ENCODE measurements around the gene WWP2.
"Not testable (repeated sequence)": the region's sequence is repeated elsewhere in the genome, so short reads cannot be mapped to it uniquely, and the experiment has no call there.

Gene WWP2

GRCh38 chr16:69761983-69762813, at the start of gene WWP2:
Gene WWP2, plus strand, starts transcription at chr16:69762332. Its CDS starts 24,679 bp downstream, at chr16:69787011.
- peak; percentile 81 for DNase-seq

DNA sequence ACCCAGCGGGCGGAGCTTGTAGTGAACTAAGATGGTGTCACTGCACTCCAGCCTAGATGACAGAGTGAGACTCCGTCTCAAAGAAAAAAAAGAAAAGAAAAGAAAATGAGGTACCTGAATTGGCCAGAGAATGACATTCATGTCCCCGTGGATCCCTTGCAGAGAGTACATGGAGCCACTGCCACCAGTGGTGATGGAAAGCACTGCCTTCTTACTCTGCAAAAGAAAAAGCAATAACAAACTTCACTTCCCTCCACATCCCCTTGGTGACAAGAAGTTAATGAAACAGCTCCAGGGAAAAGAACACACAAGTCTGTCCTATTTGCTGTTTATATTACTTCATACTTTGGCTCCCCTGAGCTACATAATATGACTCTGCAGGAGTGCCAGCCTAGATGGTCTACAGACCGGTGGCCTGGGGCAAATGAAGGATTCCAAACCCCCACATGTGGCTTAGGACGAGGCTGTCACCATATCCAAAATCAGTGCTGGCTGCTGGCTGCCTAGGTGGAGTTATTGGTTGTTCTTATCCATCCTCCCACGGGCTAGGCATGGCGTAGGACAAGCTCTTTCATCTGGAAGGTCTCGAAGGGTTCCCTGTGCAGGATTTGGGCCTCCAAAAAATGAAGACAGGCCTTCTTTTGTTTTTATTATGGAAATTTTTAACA, 49.1 kb upstream of the WWP2 start:
- no peak for DNase-seq

- DNase-seq: no peak
These were observed 45.1 kb upstream of the WWP2 start for GRCh38 chr16:69717066-69717465.

DNA sequence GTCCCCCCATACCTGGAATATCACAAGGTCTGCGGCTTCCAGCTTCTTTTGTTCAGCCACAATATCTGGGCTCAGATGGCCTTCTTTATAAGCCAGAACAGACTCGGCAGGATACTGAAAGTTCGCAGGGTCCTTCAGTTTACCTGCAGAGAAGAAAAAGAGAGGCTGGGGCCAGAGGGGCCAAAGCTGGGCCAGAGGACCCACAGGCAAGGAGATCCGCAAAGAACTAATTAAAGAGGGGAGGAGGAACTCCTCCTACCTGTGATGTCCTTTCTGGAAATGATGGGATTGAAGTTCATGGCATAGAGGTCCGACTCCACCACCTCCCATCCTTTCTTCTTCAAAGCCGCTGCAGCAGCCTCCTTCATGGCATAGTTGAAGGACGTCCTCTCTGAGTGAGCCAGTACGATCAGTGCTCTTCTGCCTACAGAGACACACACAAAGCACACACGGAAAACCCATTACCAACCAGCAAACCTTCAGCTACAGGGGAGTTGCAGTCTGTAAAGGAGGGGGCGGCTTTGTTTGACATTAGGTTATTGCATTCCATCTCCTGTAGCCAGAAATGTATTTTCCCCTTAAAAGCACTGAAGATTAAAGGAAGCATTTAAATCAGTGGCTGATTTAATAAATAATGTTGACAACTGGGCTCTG, 43.9 kb upstream of the WWP2 start:
- DNase-seq: no peak

GRCh38 chr16:69720822-69721430, 41.2 kb upstream of the WWP2 start:
- DNase-seq: no peak

- DNase-seq: no peak
These were observed 40.6 kb upstream of the WWP2 start for GRCh38 chr16:69721441-69721957.

- DNase-seq: no peak
These were observed 37.7 kb upstream of the WWP2 start for GRCh38 chr16:69724414-69724873.

DNA sequence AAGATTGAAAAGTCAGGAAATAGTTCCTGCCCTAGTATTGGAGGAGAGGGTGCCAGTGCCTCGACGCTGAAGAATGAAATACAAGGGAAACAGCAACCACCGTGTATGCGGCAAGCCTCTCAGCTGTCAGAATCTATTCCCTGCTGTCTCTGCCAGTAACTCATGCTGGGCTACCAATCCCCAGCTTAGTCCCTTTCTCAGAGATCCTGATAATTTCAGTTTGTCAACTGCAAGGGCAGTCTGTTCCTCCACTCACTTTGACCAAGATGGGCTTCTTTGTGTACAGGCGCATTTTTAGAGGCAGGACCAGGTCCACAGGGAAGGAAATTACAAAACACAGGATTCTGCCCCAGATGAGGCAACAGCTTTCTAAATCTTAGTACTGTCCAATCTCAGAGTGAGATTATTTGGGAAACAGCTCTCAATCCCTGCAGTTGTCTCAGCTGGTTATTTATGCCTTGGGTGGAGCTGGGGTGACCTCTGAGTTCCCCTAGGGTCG, 37.1 kb upstream of the WWP2 start:
- DNase-seq: no peak

DNA sequence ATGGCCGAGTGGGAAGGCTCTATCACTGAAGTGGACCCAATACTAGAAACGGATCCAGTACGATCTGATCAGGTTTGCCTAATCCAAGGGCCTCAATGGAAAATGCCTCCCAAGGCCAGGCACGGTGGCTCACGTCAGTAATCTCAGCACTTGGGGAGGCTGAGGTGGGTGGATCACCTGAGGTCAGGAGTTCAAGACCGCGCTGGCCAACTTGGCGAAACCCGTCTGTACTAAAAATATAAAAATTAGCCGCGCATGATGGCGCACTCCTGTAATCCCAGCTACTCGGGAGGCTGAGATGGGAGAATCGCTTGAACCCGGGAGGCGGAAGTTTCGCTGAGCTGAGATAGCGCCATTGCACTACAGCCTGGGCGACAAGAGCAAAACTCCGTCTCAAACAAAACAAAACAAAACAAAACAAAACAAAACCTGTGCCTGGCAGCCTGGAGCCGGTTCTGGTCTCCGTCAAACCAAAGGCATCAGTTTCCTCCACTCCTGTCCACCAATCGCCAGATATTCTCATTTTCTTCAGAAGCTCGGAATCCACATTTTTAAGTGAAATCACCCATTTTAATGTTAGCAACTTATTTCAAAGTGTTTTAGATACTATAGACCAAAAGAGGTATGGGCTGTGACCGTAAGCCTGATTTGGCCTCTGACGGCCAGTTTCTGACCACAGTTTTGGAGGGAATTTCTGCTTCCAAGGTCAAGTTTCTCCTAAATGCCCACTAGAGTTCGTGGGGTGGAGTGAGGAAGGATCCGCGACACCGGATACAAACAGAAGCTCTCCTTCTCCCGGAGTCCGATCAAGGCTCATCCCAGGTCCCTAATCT, 36.4 kb upstream of the WWP2 start:
- DNase-seq: no peak

GRCh38 chr16:69726313-69727060, 35.6 kb upstream of the WWP2 start, which contains the start of gene NQO1:
Gene NQO1, minus strand, starts transcription at chr16:69726560. Its CDS starts 121 bp downstream, at chr16:69726439.
- peak; percentile 95 for DNase-seq

DNA sequence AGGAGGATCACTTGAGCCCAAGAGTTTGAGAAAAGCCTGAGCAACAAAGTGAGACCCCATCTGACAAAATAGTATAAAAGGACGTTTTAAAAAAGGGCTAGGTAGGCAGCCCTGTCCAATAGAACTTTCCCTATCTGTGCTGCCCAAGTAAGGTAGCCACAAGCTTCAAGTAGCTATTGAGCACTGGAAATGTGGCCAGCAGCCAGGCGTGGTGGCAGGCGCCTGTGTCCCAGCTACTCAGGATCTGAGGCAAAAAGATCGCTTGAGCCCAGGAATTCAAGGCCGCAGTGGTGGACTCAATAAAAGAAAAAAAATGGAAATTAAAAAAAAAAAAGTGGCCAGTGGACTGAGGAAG, 34.2 kb upstream of the WWP2 start:
- no peak for DNase-seq

DNA sequence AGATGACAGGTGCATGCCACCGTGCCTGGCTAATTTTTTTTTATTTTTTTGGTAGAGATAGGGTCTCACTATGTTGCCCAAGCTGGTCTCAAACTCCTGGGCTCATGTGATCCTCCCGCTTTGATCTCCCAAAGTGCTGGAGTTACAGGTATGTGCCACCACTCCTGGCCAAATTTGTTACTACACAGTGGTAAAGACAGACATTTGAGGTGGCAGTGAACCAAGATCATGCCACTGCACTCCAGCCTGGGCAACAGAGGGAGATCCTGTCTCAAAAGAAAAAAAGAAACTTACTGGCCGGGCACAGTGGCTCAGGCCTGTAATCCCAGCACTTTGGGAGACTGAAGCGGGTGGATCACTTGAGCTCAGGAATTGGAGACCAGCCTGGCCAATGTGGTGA, 33.1 kb upstream of the WWP2 start:
- not testable (repeated sequence) for DNase-seq

DNA sequence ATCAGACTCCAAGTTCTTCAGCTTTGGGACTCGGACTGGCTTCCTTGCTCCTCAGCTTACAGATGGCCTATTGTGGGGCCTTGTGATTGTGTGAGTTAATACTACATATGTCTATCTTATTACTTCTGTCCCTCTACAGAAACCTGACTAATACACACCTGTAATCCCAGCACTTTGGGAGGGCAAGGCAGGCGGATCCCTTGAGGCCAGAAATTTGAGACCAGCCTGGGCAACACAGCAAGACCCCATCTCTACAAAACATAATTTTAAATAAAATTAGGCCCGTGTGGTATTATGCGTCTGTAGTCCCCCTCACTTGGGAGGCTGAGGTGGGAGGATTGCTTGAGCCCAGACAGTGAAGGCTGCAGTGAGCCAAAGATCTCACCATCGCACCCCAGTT, 30.9 kb upstream of the WWP2 start:
- DNase-seq: not testable (repeated sequence)

DNA sequence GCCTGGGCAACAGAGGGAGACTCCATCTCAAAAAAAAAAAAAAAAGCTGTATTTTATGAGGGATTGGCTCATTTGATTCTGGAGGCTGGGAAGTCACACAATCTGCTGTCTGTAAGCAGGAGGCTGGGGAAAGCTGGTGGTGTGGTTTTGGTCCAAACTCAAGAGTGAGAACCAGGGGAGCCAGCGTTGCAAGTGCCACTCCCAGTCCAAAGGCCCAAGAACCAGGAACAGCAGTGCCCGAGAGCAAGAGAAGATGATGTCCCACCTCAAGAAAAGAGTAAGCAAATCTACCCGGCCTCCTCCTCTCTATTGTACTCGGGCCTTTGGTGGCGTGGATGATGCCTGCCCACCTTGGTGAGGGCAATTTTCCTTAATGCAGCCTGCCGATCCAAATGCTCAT, 30.0 kb upstream of the WWP2 start:
- no peak for DNase-seq

DNA sequence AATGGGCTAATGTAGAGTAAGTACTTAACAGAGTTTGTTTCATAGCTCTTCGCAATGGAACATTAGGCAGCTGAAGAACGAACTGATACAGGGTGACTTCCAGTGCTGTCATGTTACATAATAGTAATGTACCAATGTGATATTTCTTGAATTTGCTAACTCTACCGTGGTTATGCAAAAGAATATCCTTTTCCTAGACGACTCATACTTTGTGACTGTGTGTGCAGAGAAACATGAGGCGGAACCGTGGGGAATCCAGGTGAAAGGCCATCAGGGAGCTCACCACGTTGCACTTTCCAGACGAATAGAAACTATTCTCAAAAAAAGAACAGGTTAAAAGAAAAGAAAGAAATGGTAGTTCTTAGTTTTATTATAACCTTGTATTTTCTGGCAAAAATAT, 20.6 kb upstream of the WWP2 start:
- DNase-seq: no peak

GRCh38 chr16:69741951-69742904, 19.9 kb upstream of the WWP2 start:
- DNase-seq: no peak

DNA sequence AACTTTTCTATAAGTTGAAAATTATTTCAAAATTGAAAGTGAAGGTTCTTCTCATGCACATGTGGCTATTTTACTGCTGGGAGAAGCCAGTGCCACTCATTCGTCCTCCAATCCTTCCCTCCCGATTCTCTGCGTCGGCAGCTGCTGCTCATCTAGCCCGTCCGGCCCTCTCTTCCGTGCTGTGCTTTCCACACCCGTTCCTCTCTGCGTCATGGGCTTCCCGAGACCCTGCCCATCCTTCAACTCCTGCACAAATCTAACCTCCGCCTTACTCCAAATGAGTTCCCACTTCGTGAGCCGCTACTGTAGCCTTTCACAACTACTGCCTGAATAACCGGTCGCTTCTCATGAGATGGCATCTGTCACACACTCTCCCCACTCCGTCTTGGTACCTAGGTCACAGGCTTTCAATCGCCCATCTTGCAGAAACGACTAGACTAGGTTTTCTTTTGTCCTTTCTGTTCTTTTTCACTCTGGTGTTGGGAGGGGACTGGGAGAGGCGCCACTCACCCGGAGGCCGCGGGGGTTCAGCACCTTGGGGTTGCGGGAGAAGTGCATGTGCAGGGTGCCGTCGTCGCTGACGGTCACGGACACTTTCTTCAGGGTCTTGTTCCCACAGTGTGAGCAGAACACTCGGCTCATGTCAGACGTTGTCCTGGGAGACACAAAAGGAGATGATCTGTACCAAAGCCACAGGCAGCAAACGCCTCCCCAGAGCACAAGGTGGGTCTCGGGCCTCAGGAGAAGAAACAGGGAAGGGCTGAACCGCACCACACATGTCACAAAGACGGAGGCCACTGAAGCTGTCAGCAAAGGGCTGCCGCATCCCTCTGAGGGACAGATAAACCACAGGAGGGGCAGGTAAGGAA, 17.5 kb upstream of the WWP2 start:
- no peak for DNase-seq

DNA sequence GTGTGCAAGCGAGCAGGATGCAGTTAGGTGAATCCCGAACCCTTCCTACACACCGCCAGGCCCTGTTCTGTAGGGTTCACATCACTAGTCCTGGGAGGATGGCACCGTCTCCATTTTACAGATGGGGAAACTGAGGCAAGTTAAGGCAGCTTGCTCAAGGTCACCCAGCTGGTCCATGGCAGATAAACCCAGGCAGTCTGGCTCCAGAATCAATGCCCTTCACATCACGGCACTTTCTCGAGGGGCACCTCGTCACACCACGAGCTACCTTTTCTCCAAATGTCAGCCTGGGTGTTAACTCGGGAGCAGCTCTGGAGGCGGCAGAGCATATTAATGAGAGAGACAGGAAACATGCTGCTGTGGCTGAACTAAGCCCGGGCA, 16.9 kb upstream of the WWP2 start:
- no peak for DNase-seq

DNA sequence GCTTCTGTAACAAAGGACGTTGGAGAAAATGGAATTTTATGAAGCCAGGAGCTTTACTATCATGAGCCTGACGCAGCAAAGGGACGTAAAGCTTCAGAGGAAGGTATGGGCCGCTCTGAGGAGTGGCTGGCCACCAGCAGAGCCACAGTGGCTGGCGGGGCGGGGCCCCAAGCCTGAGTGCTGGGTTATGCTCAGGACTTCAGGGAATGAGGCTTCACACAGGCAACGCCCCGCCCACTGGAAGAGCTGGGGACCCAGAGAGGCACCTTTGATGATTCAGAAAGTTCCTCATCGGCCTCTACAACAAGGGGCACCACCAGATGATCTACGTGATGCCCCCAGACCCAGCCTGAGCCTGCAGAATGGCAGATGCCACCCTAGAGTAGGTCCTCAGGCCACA, 16.2 kb upstream of the WWP2 start:
- DNase-seq: no peak

Measured in activated CD4-positive, alpha-beta T cell treated with anti-CD3 and anti-CD28 coated beads for 48 hours (primary cell).